HepG2 (cell line): ENCODE data around the gene ASGR1. TPM values are rescaled to one million over a fixed set of nuclear protein-coding genes. Genes with fewer than 3 reads are reported as not detected.

Source experiments
- ETV5 ChIP-seq: IDR thresholded peaks from 2 replicates; pipeline ENCODE4 v1.6.1; 2018; ENCODE audit warnings: missing biosample characterization, missing genetic modification reagents, inconsistent platforms, borderline replicate concordance
- MIXL1 ChIP-seq: IDR thresholded peaks from 2 replicates; pipeline ENCODE4 v1.6.1; 2016
- NAIF1 ChIP-seq: sonication (generic); formaldehyde crosslinking; IDR thresholded peaks from 2 replicates; pipeline ENCODE4 v1.5.0; 2020; ENCODE audit warnings: mild to moderate bottlenecking, missing genetic modification reagents, borderline replicate concordance
- NCOA2 ChIP-seq: sonication (generic); formaldehyde crosslinking; IDR thresholded peaks from 2 replicates; pipeline ENCODE4 v1.8.0; 2022; ENCODE audit warnings: inconsistent platforms
- SMC3 ChIP-seq: IDR thresholded peaks from 2 replicates; pipeline ENCODE4 v1.6.1; 2011; ENCODE audit warnings: low read length, improper control_type of control experiment
- TP53 ChIP-seq: sonication (generic); formaldehyde crosslinking; conservative IDR thresholded peaks from 2 replicates; pipeline ENCODE4 v1.4.0; 2020; ENCODE audit warnings: missing genetic modification reagents
- ZNF121 ChIP-seq: sonication (generic); formaldehyde crosslinking; IDR thresholded peaks from 2 replicates; pipeline ENCODE4 v1.5.0; 2020; ENCODE audit warnings: mild to moderate bottlenecking, missing genetic modification reagents
- ZNF160 ChIP-seq: sonication (generic); formaldehyde crosslinking; IDR thresholded peaks from 2 replicates; pipeline ENCODE4 v1.8.0; 2022; ENCODE audit warnings: mild to moderate bottlenecking, inconsistent platforms, missing genetic modification reagents
- ZNF570 ChIP-seq: sonication (generic); formaldehyde crosslinking; IDR thresholded peaks from 2 replicates; pipeline ENCODE4 v1.4.0; 2020; ENCODE audit warnings: mild to moderate bottlenecking, missing genetic modification reagents, borderline replicate concordance
- polyA plus RNA-seq, 8 experiments: library from polyadenylated mRNA; depleted of rRNA in 3 of 8; stranded (reverse) in 7 of 8; unstranded in 1 of 8; fragments of >200 nt; fragmentation: Illumina TruSeq in 4 of 8; extraction: Trizol in 4 of 8; gene quantifications; 2 replicates each; pipeline versions ENCODE4 v1.2.1 to v1.2.3, GENCODE V29; 2011 to 2016; ENCODE audit warnings: low read depth in 4 of 8, missing spikeins in 1 of 8, mixed read lengths in 1 of 8; ENCODE audit not compliant: insufficient read depth in 1 of 8
- total RNA-seq, 5 experiments: library from RNA; depleted of rRNA; stranded (reverse); fragments of >200 nt; fragmentation: Illumina TruSeq; extraction: Trizol; gene quantifications; 2 replicates each; pipeline ENCODE4 v1.2.3, GENCODE V29; 2016; ENCODE audit warnings: low read depth in 1 of 5
- TF ChIP-seq, protein P1 (sequence below), 2 experiments: sonication (generic) in 1 of 2; formaldehyde crosslinking in 1 of 2; IDR thresholded peaks; 2 replicates each; pipeline versions ENCODE4 v1.4.0 to v1.6.1; 2016 to 2020; ENCODE audit warnings: borderline replicate concordance in 1 of 2, low read depth in 1 of 2, mild to moderate bottlenecking in 1 of 2, missing genetic modification reagents in 1 of 2
- TF ChIP-seq, protein P2 (sequence below): sonication (generic); formaldehyde crosslinking; IDR thresholded peaks from 2 replicates; pipeline ENCODE4; 2020; ENCODE audit warnings: missing genetic modification reagents, mild to moderate bottlenecking, borderline replicate concordance
- TF ChIP-seq, protein P3 (sequence below): sonication (generic); formaldehyde crosslinking; IDR thresholded peaks from 2 replicates; pipeline ENCODE4 v1.4.0; 2020; ENCODE audit warnings: missing genetic modification reagents
- TF ChIP-seq, protein P4 (sequence below): sonication (generic); formaldehyde crosslinking; IDR thresholded peaks from 2 replicates; pipeline ENCODE4 v1.9.0; 2021; ENCODE audit warnings: missing genetic modification reagents, mild to moderate bottlenecking, borderline replicate concordance

ASGR1 gene
- total and polyA plus RNA-seq, 2 of the 13 experiments (the other 11 are each of a cell fraction or from before 2014, with no cell fraction given), result 353 to 796 TPM

DNA sequence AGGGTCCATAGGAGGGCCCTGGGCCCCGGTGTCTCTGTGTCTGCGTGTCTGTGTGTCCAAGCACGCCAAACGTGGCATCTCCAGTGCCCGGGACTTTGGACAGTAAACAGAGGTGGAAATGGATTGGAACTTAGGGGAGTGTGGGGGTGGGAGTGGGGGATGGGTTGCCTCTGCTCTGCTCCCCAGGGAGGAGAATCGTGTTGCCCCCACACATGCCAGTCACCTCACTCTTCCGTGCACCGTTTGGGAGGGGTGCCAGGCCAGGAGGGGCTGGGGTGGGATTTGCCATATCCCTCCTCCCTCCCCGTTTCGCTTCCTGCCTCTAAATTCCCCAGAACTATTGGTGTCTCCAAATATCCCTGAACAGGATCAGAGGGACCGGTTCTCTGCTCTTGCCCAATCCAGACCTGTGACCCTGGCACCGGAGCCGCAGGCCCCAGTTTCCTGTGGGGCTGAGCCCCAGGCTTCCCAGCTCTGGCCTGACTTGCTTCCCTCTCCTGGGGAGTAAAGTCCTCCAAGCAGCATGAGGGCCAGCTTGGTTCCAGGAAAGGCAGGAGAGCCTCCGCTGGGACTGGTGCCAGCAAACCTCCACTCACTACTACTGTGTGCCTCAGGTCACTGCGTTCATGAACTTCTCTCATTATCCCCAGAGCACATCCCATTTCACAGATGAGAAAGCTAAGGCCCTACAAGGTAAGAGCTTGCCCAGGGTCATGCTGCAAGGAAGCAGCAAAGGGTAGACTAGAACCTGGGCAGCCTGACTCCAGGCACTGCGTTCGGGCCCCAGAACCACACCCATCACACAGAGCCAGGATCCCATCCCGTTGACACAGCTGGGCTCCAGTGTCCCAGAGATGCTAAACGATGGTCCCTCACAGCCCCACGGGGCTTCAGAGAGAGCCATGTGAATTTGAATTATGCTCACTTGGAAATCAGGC, at the start of gene ASGR1 (continued):
- TF ChIP-seq, protein P1, sequence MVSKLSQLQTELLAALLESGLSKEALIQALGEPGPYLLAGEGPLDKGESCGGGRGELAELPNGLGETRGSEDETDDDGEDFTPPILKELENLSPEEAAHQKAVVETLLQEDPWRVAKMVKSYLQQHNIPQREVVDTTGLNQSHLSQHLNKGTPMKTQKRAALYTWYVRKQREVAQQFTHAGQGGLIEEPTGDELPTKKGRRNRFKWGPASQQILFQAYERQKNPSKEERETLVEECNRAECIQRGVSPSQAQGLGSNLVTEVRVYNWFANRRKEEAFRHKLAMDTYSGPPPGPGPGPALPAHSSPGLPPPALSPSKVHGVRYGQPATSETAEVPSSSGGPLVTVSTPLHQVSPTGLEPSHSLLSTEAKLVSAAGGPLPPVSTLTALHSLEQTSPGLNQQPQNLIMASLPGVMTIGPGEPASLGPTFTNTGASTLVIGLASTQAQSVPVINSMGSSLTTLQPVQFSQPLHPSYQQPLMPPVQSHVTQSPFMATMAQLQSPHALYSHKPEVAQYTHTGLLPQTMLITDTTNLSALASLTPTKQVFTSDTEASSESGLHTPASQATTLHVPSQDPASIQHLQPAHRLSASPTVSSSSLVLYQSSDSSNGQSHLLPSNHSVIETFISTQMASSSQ (IDR thresholded peaks at IDR 0.05; ENCODE audit: low read depth), result 0 out of 2 replicates have a peak, but pooled peaks have one; percentile 45
- TF ChIP-seq, protein P1 (CRISPR knock-in tag; IDR thresholded peaks at IDR 0.05; ENCODE audit: borderline replicate concordance), result peak; percentile 86
- TF ChIP-seq, protein P2, sequence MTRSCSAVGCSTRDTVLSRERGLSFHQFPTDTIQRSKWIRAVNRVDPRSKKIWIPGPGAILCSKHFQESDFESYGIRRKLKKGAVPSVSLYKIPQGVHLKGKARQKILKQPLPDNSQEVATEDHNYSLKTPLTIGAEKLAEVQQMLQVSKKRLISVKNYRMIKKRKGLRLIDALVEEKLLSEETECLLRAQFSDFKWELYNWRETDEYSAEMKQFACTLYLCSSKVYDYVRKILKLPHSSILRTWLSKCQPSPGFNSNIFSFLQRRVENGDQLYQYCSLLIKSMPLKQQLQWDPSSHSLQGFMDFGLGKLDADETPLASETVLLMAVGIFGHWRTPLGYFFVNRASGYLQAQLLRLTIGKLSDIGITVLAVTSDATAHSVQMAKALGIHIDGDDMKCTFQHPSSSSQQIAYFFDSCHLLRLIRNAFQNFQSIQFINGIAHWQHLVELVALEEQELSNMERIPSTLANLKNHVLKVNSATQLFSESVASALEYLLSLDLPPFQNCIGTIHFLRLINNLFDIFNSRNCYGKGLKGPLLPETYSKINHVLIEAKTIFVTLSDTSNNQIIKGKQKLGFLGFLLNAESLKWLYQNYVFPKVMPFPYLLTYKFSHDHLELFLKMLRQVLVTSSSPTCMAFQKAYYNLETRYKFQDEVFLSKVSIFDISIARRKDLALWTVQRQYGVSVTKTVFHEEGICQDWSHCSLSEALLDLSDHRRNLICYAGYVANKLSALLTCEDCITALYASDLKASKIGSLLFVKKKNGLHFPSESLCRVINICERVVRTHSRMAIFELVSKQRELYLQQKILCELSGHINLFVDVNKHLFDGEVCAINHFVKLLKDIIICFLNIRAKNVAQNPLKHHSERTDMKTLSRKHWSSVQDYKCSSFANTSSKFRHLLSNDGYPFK (CRISPR knock-in tag), result peak; percentile 53; the same call in 1 of the 2 replicates
- TF ChIP-seq ZNF570 (CRISPR knock-in tag), result no peak
- TF ChIP-seq MIXL1, result peak; percentile 59; the same call in 1 of the 2 replicates
- no peak; the same call in 1 of the 2 replicates for TF ChIP-seq SMC3
- TF ChIP-seq, protein P3, sequence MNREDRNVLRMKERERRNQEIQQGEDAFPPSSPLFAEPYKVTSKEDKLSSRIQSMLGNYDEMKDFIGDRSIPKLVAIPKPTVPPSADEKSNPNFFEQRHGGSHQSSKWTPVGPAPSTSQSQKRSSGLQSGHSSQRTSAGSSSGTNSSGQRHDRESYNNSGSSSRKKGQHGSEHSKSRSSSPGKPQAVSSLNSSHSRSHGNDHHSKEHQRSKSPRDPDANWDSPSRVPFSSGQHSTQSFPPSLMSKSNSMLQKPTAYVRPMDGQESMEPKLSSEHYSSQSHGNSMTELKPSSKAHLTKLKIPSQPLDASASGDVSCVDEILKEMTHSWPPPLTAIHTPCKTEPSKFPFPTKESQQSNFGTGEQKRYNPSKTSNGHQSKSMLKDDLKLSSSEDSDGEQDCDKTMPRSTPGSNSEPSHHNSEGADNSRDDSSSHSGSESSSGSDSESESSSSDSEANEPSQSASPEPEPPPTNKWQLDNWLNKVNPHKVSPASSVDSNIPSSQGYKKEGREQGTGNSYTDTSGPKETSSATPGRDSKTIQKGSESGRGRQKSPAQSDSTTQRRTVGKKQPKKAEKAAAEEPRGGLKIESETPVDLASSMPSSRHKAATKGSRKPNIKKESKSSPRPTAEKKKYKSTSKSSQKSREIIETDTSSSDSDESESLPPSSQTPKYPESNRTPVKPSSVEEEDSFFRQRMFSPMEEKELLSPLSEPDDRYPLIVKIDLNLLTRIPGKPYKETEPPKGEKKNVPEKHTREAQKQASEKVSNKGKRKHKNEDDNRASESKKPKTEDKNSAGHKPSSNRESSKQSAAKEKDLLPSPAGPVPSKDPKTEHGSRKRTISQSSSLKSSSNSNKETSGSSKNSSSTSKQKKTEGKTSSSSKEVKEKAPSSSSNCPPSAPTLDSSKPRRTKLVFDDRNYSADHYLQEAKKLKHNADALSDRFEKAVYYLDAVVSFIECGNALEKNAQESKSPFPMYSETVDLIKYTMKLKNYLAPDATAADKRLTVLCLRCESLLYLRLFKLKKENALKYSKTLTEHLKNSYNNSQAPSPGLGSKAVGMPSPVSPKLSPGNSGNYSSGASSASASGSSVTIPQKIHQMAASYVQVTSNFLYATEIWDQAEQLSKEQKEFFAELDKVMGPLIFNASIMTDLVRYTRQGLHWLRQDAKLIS (CRISPR knock-in tag), result peak; percentile 47; the same call in 1 of the 2 replicates
- TF ChIP-seq ZNF121 (CRISPR knock-in tag), result peak; percentile 76
- no peak for TF ChIP-seq TP53 (CRISPR knock-in tag)
- TF ChIP-seq, protein P4, sequence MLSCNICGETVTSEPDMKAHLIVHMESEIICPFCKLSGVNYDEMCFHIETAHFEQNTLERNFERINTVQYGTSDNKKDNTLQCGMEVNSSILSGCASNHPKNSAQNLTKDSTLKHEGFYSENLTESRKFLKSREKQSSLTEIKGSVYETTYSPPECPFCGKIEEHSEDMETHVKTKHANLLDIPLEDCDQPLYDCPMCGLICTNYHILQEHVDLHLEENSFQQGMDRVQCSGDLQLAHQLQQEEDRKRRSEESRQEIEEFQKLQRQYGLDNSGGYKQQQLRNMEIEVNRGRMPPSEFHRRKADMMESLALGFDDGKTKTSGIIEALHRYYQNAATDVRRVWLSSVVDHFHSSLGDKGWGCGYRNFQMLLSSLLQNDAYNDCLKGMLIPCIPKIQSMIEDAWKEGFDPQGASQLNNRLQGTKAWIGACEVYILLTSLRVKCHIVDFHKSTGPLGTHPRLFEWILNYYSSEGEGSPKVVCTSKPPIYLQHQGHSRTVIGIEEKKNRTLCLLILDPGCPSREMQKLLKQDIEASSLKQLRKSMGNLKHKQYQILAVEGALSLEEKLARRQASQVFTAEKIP (CRISPR knock-in tag), result no peak
- TF ChIP-seq NAIF1, result peak; percentile 91; the same call in 1 of the 2 replicates
- TF ChIP-seq NCOA2, result peak; percentile 91
- peak; percentile 96; the same call in 1 of the 2 replicates for TF ChIP-seq ETV5
- peak; percentile 78; the same call in 1 of the 2 replicates for TF ChIP-seq ZNF160 (CRISPR knock-in tag)
